ENCODE measurements around the gene SCNN1B.

GRCh38 chr16:23354246-23354645 lies 52.1 kb downstream of the SCNN1B start:
- no peak for TF ChIP-seq CTCF (IDR thresholded peaks at IDR 0.05; ENCODE audit: insufficient read depth, low read length)
- no peak for TF ChIP-seq SPI1 (IDR thresholded peaks at IDR 0.05; ENCODE audit: borderline replicate concordance, low read depth)
- TF ChIP-seq POLR2AphosphoS5 (IDR thresholded peaks at IDR 0.05; ENCODE audit: low read depth): no peak
